Neuron (in vitro differentiated cells): ENCODE results near the gene ANAPC15.

ENCODE experiments used
- H2AFZ ChIP-seq: one replicate; pipeline ENCODE4 v1.6.1; 2013; ENCODE audit warnings: low read depth, mild to moderate bottlenecking, inconsistent platforms, low read length, moderate library complexity
- H3K27me3 ChIP-seq: one replicate; pipeline ENCODE4 v1.6.1; 2013; ENCODE audit warnings: low read length; ENCODE audit not compliant: insufficient read depth
- H3K36me3 ChIP-seq: one replicate; pipeline ENCODE4 v1.6.1; 2013; ENCODE audit warnings: low read length; ENCODE audit not compliant: insufficient read depth
- H3K4me1 ChIP-seq: one replicate; pipeline ENCODE4 v1.6.1; 2013; ENCODE audit warnings: low read length; ENCODE audit not compliant: insufficient read depth
- H3K4me3 ChIP-seq: 2 replicates; pipeline ENCODE4 v1.5.1; 2013; ENCODE audit warnings: mild to moderate bottlenecking, low read length, moderate library complexity
- H3K9me3 ChIP-seq: one replicate; pipeline ENCODE4 v1.6.1; 2013; ENCODE audit warnings: low read length

Gene ANAPC15

GRCh38 chr11:72119198-72119597 lies 6.7 kb upstream of the ANAPC15 start:
- Histone ChIP-seq H3K36me3 (no peaks in the 10 kb centered on the region), H3K27me3 (peaks cover 5% of the 10 kb centered on the region), H3K9me3 (no peaks in the 10 kb centered on the region), H3K4me3 (no peak overlapping the region), H2AFZ (no peak overlapping the region), H3K4me1 (peaks cover 5% of the 10 kb centered on the region)

DNA sequence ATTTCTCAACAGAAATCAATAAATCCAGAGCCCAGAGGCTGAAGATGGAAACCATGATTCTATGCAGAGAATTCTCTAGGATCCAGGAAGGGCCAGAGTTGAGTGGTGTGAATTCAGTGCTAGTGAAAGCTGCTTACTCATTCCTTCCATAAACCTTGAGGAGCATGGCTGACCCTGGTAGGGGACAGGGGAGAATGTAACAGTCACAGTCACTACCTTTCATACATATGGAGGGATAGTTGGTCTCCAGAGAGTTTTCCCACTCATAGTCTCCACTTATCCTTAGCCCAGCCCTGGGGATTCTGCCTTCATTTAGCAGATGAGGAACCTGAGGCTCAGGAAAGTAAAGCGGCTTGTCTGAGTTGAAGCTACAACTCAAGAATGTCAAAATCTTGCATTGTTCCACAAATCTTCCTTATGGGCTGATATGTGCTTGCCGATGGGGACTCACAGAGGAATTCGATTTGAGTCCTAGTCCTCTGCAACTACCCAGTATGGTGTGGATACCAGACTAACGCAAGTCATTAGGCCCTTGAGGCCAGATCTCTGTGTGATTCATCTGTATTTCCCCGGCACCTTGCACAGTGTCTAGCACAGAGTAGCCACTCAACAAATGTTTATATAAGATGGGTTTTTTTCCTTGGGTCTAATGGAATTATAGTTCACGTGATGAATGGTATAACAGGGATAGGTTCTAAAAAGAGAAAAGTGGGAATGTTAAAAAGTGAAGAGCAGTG lies 3.7 kb upstream of the ANAPC15 start:
- Histone ChIP-seq H2AFZ (no peak overlapping the region), H3K36me3 (no peaks in the 10 kb centered on the region), H3K4me1 (peaks cover 16% of the 10 kb centered on the region), H3K9me3 (no peaks in the 10 kb centered on the region), H3K4me3 (no peak overlapping the region), H3K27me3 (no peaks in the 10 kb centered on the region)

DNA sequence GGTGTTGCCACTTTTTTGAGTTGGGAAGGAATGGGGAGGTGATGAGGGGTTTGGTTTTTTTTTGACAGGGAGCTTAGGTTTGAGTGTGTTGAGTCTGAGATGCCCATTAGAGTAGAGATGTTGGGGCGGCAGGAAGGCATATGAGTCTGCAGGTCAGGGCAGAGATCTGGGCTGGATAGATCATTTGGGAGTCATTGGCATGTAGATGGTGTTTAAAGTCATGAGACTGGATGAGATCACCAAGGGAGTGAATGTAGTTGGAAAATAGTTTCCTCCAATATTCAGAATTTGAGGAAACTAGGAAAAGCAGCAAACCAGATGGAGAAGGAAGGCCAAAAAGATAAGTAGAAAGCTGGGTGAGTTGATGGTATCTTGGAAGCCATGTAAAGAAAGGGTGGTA lies 2.1 kb upstream of the ANAPC15 start:
- H3K36me3 ChIP-seq: no peaks in the 10 kb centered on the region
- H3K4me1 ChIP-seq: peaks cover 16% of the 10 kb centered on the region
- no peaks in the 10 kb centered on the region for H3K9me3 ChIP-seq
- H3K4me3 ChIP-seq: no peak overlapping the region
- H2AFZ ChIP-seq: no peak overlapping the region
- H3K27me3 ChIP-seq: no peaks in the 10 kb centered on the region

GRCh38 chr11:72112978-72113808 lies 698 bp upstream of the ANAPC15 start:
- Histone ChIP-seq H3K36me3 (peaks cover 2% of the 10 kb centered on the region), H3K4me3 (peak overlapping the region; percentile 69), H3K9me3 (no peaks in the 10 kb centered on the region), H2AFZ (peak overlapping the region; percentile 39), H3K27me3 (no peaks in the 10 kb centered on the region), H3K4me1 (peaks cover 11% of the 10 kb centered on the region)

- Histone ChIP-seq H3K27me3 (no peaks in the 10 kb centered on the region), H3K4me3 (peak overlapping the region; percentile 69), H2AFZ (no peak overlapping the region)
These were observed 974 bp downstream of the ANAPC15 start for GRCh38 chr11:72111300-72112142.

GRCh38 chr11:72105888-72106287 lies 6.6 kb downstream of the ANAPC15 start, which contains the start of gene TOMT:
TSS of gene TOMT (plus strand) at chr11:72105924. CDS start at chr11:72105952, 28 bp downstream.
- H2AFZ ChIP-seq: no peak within 1 kb of the TSS
- no peaks in the 10 kb centered on the region for H3K27me3 ChIP-seq
- peaks cover 19% of the 10 kb centered on the region for H3K4me1 ChIP-seq
- no peaks in the 10 kb centered on the region for H3K9me3 ChIP-seq
- H3K4me3 ChIP-seq: no peak within 1 kb of the TSS
- peaks cover 7% of the 10 kb centered on the region for H3K36me3 ChIP-seq

More at GRCh38 chr11:72111300-72112142, 974 bp downstream of the ANAPC15 start:
- H3K36me3 ChIP-seq: peaks cover 2% of the 10 kb centered on the region
- H3K9me3 ChIP-seq: no peaks in the 10 kb centered on the region
- H3K4me1 ChIP-seq: peaks cover 11% of the 10 kb centered on the region

DNA sequence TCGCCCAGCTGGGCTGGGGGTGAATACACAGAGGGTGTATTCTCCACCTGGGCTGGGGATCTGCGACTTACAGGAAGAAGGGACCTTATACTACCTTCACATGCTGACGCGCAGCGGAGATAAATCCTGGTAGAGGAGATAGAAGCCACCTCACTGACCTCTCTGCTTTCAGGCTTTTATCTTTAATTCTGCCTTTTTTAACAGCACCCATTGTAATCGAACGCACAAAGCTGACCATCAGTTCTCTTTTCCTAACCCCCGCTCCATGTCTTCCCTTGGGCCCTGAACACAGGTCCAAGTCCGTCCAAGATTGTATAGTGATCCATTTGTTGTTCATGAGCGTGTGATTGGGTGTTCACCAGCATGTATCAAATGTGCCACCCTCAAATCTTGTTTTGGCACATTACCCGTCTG lies 8.7 kb downstream of the ANAPC15 start:
- H3K4me1 ChIP-seq: peaks cover 19% of the 10 kb centered on the region
- peak overlapping the region; percentile 8 for H3K4me3 ChIP-seq
- no peaks in the 10 kb centered on the region for H3K9me3 ChIP-seq
- peaks cover 18% of the 10 kb centered on the region for H3K36me3 ChIP-seq
- H3K27me3 ChIP-seq: no peaks in the 10 kb centered on the region
- no peak overlapping the region for H2AFZ ChIP-seq

- Histone ChIP-seq H2AFZ (no peak within 1 kb of the TSS), H3K27me3 (no peaks in the 10 kb centered on the region), H3K4me3 (peak within 1 kb of the TSS; percentile 89), H3K9me3 (no peaks in the 10 kb centered on the region), H3K36me3 (peaks cover 25% of the 10 kb centered on the region), H3K4me1 (peaks cover 19% of the 10 kb centered on the region)
These were observed 9.3 kb downstream of the ANAPC15 start, which contains the start of gene LAMTOR1 for GRCh38 chr11:72102946-72103753. TSS of gene LAMTOR1 (minus strand) at chr11:72103297. CDS start at chr11:72103224, 73 bp downstream.

DNA sequence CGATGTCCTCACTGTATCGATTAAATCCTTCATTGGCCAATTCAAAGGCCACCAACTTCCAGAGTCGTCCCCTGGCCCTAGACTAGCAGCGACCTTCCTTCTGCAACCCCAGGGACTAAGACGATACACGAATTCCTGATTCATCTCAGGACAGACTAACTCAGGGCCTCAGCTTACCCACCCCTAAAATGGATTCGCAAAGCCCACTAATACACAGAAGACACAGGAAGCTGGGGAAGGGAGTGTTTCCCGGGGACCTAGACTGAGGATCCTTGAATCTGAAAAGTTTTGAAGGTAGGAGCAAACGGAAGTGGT lies 9.9 kb downstream of the ANAPC15 start:
- Histone ChIP-seq H3K9me3 (no peaks in the 10 kb centered on the region), H3K4me3 (peak overlapping the region; percentile 89), H2AFZ (no peak overlapping the region), H3K36me3 (peaks cover 30% of the 10 kb centered on the region), H3K27me3 (no peaks in the 10 kb centered on the region), H3K4me1 (peaks cover 19% of the 10 kb centered on the region)

- no peak overlapping the region for H2AFZ ChIP-seq
- no peaks in the 10 kb centered on the region for H3K9me3 ChIP-seq
- H3K36me3 ChIP-seq: peaks cover 34% of the 10 kb centered on the region
- H3K4me3 ChIP-seq: peak overlapping the region; percentile 89
- no peaks in the 10 kb centered on the region for H3K27me3 ChIP-seq
- H3K4me1 ChIP-seq: peaks cover 19% of the 10 kb centered on the region
These were observed 10.3 kb downstream of the ANAPC15 start for GRCh38 chr11:72102162-72102561.

DNA sequence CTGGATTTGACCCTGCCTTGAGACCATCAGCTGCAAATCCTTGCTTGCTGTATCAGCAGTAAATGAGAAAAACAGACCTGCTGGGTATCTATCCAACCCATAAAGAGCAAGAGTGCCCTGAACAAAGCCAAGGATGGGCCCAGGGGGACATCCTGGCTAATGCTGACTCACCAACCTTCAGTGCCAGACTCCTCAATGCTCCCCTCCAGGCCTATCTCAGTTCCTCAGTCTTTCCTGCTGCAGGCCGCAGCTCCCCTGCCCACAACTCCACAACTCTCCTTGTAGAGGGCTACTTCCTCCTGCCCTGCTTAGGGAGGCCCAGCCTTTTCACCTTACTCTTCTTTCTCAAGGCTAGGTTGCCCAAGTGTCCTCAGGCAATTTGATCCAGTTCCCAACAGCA lies 12.0 kb downstream of the ANAPC15 start:
- Histone ChIP-seq H3K4me3 (no peak overlapping the region), H3K9me3 (no peaks in the 10 kb centered on the region), H3K27me3 (no peaks in the 10 kb centered on the region), H2AFZ (no peak overlapping the region), H3K4me1 (peaks cover 19% of the 10 kb centered on the region), H3K36me3 (peaks cover 38% of the 10 kb centered on the region)

DNA sequence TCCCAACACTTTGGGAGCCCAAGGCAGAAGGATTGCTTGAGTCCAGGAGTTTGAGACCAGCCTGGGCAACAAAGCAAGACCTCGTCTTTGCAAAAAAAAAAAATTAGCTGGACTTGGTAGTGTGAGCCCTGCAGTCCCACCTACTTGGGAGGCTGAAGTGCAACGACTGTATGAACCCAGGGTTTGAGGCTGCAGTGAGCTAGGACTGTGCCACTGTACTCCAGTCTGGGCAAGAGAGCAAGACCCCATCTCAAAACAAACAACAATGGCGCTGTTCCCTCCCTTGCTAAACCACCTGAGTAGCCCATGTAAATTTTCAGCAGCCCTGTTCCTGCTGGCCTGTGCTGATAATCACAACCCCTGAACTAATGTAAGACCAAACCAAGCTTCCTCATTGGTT lies 12.5 kb downstream of the ANAPC15 start:
- Histone ChIP-seq H3K9me3 (no peaks in the 10 kb centered on the region), H3K36me3 (peaks cover 40% of the 10 kb centered on the region)

More for the DNA sequence above, 12.5 kb downstream of the ANAPC15 start:
- Histone ChIP-seq H3K27me3 (no peaks in the 10 kb centered on the region), H2AFZ (no peak overlapping the region), H3K4me3 (no peak overlapping the region), H3K4me1 (peaks cover 19% of the 10 kb centered on the region)
